Measurements from ENCODE around the gene BTBD6. TPM values are rescaled to one million over a fixed set of nuclear protein-coding genes. Genes with fewer than 3 reads are reported as not detected.

Gene BTBD6
- total RNA-seq, 1 experiment from 2014 or later = 7.8 TPM

DNA sequence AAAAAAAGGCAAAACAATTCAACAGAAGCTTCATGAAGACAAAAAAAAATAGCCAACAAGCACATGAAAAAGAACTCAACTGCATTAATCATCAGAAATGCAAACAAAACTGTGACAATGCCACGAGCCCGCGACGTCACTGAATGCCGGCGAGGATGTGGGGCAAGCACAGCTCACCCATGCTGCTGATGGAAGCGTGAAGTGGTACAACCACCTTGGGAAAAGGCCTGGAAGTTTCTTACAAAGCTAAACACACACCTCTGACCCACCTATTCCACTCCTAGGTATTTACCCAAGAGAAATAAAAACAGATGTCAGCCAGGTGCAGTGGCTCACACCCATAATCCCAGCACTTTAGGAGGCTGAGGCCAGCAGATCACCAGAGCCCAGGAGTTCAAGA, 10.5 kb downstream of the BTBD6 start:
- Mint-ChIP-seq H3K4me1 (no peaks in the 10 kb centered on the region), H3K27ac (no peak overlapping the region), H3K27me3 (ENCODE audit: low read depth) (no peaks in the 10 kb centered on the region), H3K36me3 (no peaks in the 10 kb centered on the region), H3K9me3 (no peaks in the 10 kb centered on the region), H3K4me3 (no peak overlapping the region)
- ChIA-PET POLR2A (no interaction called here), CTCF (no interaction called here)
- TF ChIP-seq NR2C2 (CRISPR knock-in tag; IDR thresholded peaks at IDR 0.05) (no peak), ZNF263 (CRISPR knock-in tag; IDR thresholded peaks at IDR 0.05; ENCODE audit: low read depth) (no peak), ZNF396 (CRISPR knock-in tag; IDR thresholded peaks at IDR 0.05; ENCODE audit: borderline replicate concordance) (no peak)
- TF ChIP-seq, protein P1, sequence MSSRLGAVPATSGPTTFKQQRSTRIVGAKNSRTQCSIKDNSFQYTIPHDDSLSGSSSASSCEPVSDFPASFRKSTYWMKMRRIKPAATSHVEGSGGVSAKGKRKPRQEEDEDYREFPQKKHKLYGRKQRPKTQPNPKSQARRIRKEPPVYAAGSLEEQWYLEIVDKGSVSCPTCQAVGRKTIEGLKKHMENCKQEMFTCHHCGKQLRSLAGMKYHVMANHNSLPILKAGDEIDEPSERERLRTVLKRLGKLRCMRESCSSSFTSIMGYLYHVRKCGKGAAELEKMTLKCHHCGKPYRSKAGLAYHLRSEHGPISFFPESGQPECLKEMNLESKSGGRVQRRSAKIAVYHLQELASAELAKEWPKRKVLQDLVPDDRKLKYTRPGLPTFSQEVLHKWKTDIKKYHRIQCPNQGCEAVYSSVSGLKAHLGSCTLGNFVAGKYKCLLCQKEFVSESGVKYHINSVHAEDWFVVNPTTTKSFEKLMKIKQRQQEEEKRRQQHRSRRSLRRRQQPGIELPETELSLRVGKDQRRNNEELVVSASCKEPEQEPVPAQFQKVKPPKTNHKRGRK (CRISPR knock-in tag; IDR thresholded peaks at IDR 0.05; ENCODE audit: borderline replicate concordance) = no peak
- TF ChIP-seq, protein P2, sequence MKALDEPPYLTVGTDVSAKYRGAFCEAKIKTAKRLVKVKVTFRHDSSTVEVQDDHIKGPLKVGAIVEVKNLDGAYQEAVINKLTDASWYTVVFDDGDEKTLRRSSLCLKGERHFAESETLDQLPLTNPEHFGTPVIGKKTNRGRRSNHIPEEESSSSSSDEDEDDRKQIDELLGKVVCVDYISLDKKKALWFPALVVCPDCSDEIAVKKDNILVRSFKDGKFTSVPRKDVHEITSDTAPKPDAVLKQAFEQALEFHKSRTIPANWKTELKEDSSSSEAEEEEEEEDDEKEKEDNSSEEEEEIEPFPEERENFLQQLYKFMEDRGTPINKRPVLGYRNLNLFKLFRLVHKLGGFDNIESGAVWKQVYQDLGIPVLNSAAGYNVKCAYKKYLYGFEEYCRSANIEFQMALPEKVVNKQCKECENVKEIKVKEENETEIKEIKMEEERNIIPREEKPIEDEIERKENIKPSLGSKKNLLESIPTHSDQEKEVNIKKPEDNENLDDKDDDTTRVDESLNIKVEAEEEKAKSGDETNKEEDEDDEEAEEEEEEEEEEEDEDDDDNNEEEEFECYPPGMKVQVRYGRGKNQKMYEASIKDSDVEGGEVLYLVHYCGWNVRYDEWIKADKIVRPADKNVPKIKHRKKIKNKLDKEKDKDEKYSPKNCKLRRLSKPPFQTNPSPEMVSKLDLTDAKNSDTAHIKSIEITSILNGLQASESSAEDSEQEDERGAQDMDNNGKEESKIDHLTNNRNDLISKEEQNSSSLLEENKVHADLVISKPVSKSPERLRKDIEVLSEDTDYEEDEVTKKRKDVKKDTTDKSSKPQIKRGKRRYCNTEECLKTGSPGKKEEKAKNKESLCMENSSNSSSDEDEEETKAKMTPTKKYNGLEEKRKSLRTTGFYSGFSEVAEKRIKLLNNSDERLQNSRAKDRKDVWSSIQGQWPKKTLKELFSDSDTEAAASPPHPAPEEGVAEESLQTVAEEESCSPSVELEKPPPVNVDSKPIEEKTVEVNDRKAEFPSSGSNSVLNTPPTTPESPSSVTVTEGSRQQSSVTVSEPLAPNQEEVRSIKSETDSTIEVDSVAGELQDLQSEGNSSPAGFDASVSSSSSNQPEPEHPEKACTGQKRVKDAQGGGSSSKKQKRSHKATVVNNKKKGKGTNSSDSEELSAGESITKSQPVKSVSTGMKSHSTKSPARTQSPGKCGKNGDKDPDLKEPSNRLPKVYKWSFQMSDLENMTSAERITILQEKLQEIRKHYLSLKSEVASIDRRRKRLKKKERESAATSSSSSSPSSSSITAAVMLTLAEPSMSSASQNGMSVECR (CRISPR knock-in tag; IDR thresholded peaks at IDR 0.05; ENCODE audit: borderline replicate concordance) = no peak
- TF ChIP-seq, protein P3, sequence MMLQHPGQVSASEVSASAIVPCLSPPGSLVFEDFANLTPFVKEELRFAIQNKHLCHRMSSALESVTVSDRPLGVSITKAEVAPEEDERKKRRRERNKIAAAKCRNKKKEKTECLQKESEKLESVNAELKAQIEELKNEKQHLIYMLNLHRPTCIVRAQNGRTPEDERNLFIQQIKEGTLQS (CRISPR knock-in tag; conservative IDR thresholded peaks at IDR 0.05) = no peak
- no peak for DNase-seq (ENCODE audit: low spot score)
- no peak for ATAC-seq

DNA sequence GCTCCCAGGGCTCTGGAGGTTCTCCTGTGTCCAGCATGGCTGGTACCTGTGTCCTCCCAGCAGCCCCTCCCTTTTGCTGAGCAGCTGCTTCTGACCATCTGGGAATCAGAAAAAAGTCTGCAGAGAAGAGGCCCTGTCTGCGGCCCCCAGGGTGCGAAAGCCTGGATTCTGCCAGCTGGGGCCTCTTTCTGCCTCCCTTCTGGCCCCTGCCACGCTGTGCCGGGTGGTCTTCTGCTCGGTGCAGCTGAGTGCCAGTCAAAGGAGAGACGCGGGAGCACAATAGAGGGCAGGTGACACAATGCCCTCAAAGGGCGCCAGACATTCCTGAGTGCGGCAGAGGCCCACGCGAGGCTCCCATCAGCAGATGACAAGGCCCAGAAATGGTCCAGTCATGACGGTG, 12.6 kb downstream of the BTBD6 start:
- DNase-seq (ENCODE audit: low spot score) (no peak), ATAC-seq (no peak)
- Mint-ChIP-seq H3K9me3 (no peaks in the 10 kb centered on the region), H3K27me3 (ENCODE audit: low read depth) (no peaks in the 10 kb centered on the region), H3K4me3 (no peak overlapping the region), H3K27ac (no peak overlapping the region), H3K36me3 (no peaks in the 10 kb centered on the region; the same call in 1 of the 2 replicates), H3K4me1 (no peaks in the 10 kb centered on the region)
- ChIA-PET CTCF (interaction anchor here (0.8 to 2.0 kb wide), 6 partner anchors 12 to 91 kb away, joined by 3 to 5 read pairs (median 4); no protein-coding TSS in a partner anchor), POLR2A (no interaction called here)
- TF ChIP-seq NR2C2 (CRISPR knock-in tag; IDR thresholded peaks at IDR 0.05) (no peak), TEAD4 (CRISPR knock-in tag; IDR thresholded peaks at IDR 0.05) (no peak), HMGA2 (CRISPR knock-in tag; IDR thresholded peaks at IDR 0.05) (no peak), MYBL2 (CRISPR knock-in tag; IDR thresholded peaks at IDR 0.05) (no peak), CREB1 (CRISPR knock-in tag; IDR thresholded peaks at IDR 0.05) (no peak), ZNF219 (CRISPR knock-in tag; IDR thresholded peaks at IDR 0.05; ENCODE audit: borderline replicate concordance) (no peak), ZNF671 (CRISPR knock-in tag; IDR thresholded peaks at IDR 0.05) (no peak), ZNF423 (CRISPR knock-in tag; IDR thresholded peaks at IDR 0.05) (no peak), CBFB (CRISPR knock-in tag; IDR thresholded peaks at IDR 0.05; ENCODE audit: low read depth) (no peak), EMX1 (CRISPR knock-in tag; IDR thresholded peaks at IDR 0.05) (no peak), SMAD3 (CRISPR knock-in tag; IDR thresholded peaks at IDR 0.05; ENCODE audit: borderline replicate concordance) (no peak)
- TF ChIP-seq, protein P4, sequence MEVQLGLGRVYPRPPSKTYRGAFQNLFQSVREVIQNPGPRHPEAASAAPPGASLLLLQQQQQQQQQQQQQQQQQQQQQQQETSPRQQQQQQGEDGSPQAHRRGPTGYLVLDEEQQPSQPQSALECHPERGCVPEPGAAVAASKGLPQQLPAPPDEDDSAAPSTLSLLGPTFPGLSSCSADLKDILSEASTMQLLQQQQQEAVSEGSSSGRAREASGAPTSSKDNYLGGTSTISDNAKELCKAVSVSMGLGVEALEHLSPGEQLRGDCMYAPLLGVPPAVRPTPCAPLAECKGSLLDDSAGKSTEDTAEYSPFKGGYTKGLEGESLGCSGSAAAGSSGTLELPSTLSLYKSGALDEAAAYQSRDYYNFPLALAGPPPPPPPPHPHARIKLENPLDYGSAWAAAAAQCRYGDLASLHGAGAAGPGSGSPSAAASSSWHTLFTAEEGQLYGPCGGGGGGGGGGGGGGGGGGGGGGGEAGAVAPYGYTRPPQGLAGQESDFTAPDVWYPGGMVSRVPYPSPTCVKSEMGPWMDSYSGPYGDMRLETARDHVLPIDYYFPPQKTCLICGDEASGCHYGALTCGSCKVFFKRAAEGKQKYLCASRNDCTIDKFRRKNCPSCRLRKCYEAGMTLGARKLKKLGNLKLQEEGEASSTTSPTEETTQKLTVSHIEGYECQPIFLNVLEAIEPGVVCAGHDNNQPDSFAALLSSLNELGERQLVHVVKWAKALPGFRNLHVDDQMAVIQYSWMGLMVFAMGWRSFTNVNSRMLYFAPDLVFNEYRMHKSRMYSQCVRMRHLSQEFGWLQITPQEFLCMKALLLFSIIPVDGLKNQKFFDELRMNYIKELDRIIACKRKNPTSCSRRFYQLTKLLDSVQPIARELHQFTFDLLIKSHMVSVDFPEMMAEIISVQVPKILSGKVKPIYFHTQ (CRISPR knock-in tag; IDR thresholded peaks at IDR 0.05) = no peak
- TF ChIP-seq, protein P5, sequence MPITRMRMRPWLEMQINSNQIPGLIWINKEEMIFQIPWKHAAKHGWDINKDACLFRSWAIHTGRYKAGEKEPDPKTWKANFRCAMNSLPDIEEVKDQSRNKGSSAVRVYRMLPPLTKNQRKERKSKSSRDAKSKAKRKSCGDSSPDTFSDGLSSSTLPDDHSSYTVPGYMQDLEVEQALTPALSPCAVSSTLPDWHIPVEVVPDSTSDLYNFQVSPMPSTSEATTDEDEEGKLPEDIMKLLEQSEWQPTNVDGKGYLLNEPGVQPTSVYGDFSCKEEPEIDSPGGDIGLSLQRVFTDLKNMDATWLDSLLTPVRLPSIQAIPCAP (CRISPR knock-in tag; IDR thresholded peaks at IDR 0.05) = no peak
- TF ChIP-seq, protein P6, sequence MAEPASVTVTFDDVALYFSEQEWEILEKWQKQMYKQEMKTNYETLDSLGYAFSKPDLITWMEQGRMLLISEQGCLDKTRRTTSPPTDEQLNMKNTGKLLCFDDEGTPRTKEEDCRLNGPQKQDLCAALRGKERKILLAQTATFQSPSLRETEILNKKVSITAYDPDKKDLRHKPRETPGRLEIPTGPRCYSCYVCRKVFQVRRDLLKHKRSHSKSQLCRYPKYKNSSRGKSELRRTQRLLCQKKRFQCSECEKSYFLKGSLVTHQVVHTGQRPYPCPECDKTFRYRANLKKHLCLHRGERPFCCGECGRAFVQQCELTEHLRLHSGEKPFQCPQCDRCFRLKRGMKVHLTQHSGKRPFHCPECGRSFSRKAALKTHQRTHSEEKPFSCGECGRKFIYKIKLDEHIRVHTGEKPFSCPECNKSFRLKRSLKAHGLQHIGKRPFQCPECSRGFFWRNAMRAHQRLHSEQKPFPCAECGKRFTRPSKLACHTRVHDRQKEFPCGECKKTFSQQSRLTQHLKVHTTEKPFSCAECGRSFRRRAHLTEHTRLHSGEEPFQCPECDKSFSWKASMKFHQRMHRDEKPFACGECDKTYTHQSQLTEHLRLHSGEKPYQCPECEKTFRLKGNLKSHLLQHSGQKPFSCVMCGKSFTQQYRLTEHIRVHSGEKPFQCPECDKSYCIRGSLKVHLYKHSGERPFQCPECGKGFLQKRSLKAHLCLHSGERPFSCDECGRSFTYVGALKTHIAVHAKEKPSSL (CRISPR knock-in tag; conservative IDR thresholded peaks at IDR 0.05) = no peak
- TF ChIP-seq, protein P7, sequence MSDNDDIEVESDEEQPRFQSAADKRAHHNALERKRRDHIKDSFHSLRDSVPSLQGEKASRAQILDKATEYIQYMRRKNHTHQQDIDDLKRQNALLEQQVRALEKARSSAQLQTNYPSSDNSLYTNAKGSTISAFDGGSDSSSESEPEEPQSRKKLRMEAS (CRISPR knock-in tag; IDR thresholded peaks at IDR 0.05) = no peak
- TF ChIP-seq, protein P8, sequence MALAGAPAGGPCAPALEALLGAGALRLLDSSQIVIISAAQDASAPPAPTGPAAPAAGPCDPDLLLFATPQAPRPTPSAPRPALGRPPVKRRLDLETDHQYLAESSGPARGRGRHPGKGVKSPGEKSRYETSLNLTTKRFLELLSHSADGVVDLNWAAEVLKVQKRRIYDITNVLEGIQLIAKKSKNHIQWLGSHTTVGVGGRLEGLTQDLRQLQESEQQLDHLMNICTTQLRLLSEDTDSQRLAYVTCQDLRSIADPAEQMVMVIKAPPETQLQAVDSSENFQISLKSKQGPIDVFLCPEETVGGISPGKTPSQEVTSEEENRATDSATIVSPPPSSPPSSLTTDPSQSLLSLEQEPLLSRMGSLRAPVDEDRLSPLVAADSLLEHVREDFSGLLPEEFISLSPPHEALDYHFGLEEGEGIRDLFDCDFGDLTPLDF (CRISPR knock-in tag; IDR thresholded peaks at IDR 0.05) = no peak
